CD14-positive monocyte (primary cell): ENCODE results near the gene SCIN. TPM values are rescaled to one million over a fixed set of nuclear protein-coding genes. Genes with fewer than 3 reads are reported as not detected.

Experiments
- DNase-seq, 3 donors: peaks; one replicate each; pipeline ENCODE4 v3.0.0-alpha.2; 2011 to 2022
- H2AFZ ChIP-seq: 2 replicates; pipeline ENCODE4 v1.6.0; 2012; ENCODE audit warnings: mild to moderate bottlenecking, low read depth, low read length, inconsistent platforms; ENCODE audit not compliant: insufficient read depth, poor library complexity, severe bottlenecking
- H3K27ac ChIP-seq, 2 donors: 1 replicate in 1 of 2; 2 replicates in 1 of 2; pipeline ENCODE4 v1.5.1; 2012 to 2013; ENCODE audit warnings: low read length in 2 of 2, control low read depth in 1 of 2, inconsistent platforms in 1 of 2, low read depth in 1 of 2, mild to moderate bottlenecking in 1 of 2
- H3K27me3 ChIP-seq, 2 donors: one replicate each; pipeline versions ENCODE4 v1.6.0 to v1.6.1; 2011 to 2013; ENCODE audit warnings: low read length in 2 of 2; ENCODE audit not compliant: control insufficient read depth in 2 of 2, insufficient read depth in 2 of 2
- H3K36me3 ChIP-seq, 2 donors: replicated peaks in 1 of 2; 1 replicate in 1 of 2; 2 replicates in 1 of 2; pipeline versions ENCODE4 v1.5.1 to v1.6.1; 2012 to 2013; ENCODE audit warnings: low read length in 2 of 2, control low read depth in 1 of 2, inconsistent platforms in 1 of 2, mild to moderate bottlenecking in 1 of 2; ENCODE audit not compliant: insufficient read depth in 2 of 2, control insufficient read depth in 1 of 2
- H3K4me1 ChIP-seq, 2 donors: 1 replicate in 1 of 2; 2 replicates in 1 of 2; pipeline versions ENCODE4 v1.5.1 to v1.6.1; 2012 to 2013; ENCODE audit warnings: low read length in 2 of 2, control low read depth in 1 of 2, inconsistent platforms in 1 of 2, mild to moderate bottlenecking in 1 of 2, moderate library complexity in 1 of 2; ENCODE audit not compliant: insufficient read depth in 2 of 2, control insufficient read depth in 1 of 2
- H3K4me2 ChIP-seq: replicated peaks from 2 replicates; pipeline ENCODE3; 2012; ENCODE audit warnings: low read length, moderate library complexity, mild to moderate bottlenecking; ENCODE audit not compliant: poor library complexity, severe bottlenecking; ENCODE audit errors: extremely low read depth
- H3K4me3 ChIP-seq, 3 experiments: fragments of 200-600 bp in 1 of 3; sonication (generic) in 1 of 3; replicated peaks in 1 of 3; 1 replicate in 2 of 3; 2 replicates in 1 of 3; pipeline ENCODE4 v1.5.1; 2011 to 2013; ENCODE audit warnings: low read length in 3 of 3, mild to moderate bottlenecking in 3 of 3, control low read depth in 2 of 3, low read depth in 2 of 3, inconsistent platforms in 1 of 3, moderate library complexity in 1 of 3
- H3K79me2 ChIP-seq: 2 replicates; pipeline ENCODE4 v1.6.0; 2012; ENCODE audit warnings: mild to moderate bottlenecking, control low read depth, inconsistent platforms, low read length, moderate library complexity; ENCODE audit not compliant: insufficient read depth
- H3K9ac ChIP-seq: 2 replicates; pipeline ENCODE4 v1.6.0; 2017; ENCODE audit warnings: low read length, mild to moderate bottlenecking; ENCODE audit not compliant: insufficient read depth, poor library complexity, severe bottlenecking
- H3K9me3 ChIP-seq, 2 donors: replicated peaks in 1 of 2; 1 replicate in 1 of 2; 2 replicates in 1 of 2; pipeline versions ENCODE4 v1.5.1 to v1.6.1; 2012 to 2013; ENCODE audit warnings: low read length in 2 of 2, control low read depth in 1 of 2; ENCODE audit not compliant: control insufficient read depth in 1 of 2, insufficient read depth in 1 of 2
- H4K20me1 ChIP-seq: 2 replicates; pipeline ENCODE4 v1.6.0; 2012; ENCODE audit warnings: mild to moderate bottlenecking, low read length, control low read depth, moderate library complexity; ENCODE audit not compliant: insufficient read depth
- H3K27ac Mint-ChIP-seq, 7 donors: one replicate each; pipeline ENCODE4 v1.8.0; 2020; ENCODE audit warnings: mild to moderate bottlenecking in 7 of 7, mixed read lengths in 7 of 7, moderate library complexity in 6 of 7, inconsistent platforms in 2 of 7
- H3K27me3 Mint-ChIP-seq, 3 donors: one replicate each; pipeline ENCODE4 v1.8.0; 2021 to 2022; ENCODE audit warnings: low read depth in 3 of 3, mild to moderate bottlenecking in 3 of 3, mixed read lengths in 3 of 3, moderate library complexity in 3 of 3, inconsistent platforms in 1 of 3
- H3K36me3 Mint-ChIP-seq, 2 donors: one replicate each; pipeline ENCODE4 v1.8.0; 2020; ENCODE audit warnings: mixed read lengths in 2 of 2, inconsistent platforms in 1 of 2, mild to moderate bottlenecking in 1 of 2
- H3K4me1 Mint-ChIP-seq: one replicate; pipeline ENCODE4 v1.8.0; 2020; ENCODE audit warnings: mild to moderate bottlenecking, mixed read lengths
- H3K4me3 Mint-ChIP-seq, 2 donors: one replicate each; pipeline ENCODE4 v1.8.0; 2020; ENCODE audit warnings: mild to moderate bottlenecking in 2 of 2, mixed read lengths in 2 of 2, moderate library complexity in 1 of 2
- H3K9me3 Mint-ChIP-seq, 7 donors: one replicate each; pipeline ENCODE4 v1.8.0; 2020 to 2022; ENCODE audit warnings: mixed read lengths in 7 of 7, mild to moderate bottlenecking in 6 of 7, moderate library complexity in 6 of 7, inconsistent platforms in 2 of 7
- CTCF ChIP-seq: fragments of 200-600 bp; IDR thresholded peaks from one replicate; pipeline ENCODE4 v1.8.0; 2022; ENCODE audit warnings: antibody characterized with exemption, mild to moderate bottlenecking
- WGBS: methylation state at CpG from one replicate; pipeline ENCODE4 v1.1.5; 2013; ENCODE audit warnings: missing lambda C conversion rate; ENCODE audit not compliant: insufficient coverage; 5-methylcytosine and 5-hydroxymethylcytosine counted together
- intact Hi-C, 2 donors: fragments of 100-400 bp; cut with micrococcal nuclease; formaldehyde crosslinking; loops; one replicate each; pipeline versions ENCODE4 v1.15.0 to v1.15.1; 2023
- polyA plus RNA-seq, 3 donors: library from polyadenylated mRNA; depleted of rRNA in 1 of 3; unstranded in 2 of 3; stranded (reverse) in 1 of 3; fragments of 300-500 nt in 2 of 3; fragments of >200 nt in 1 of 3; fragmentation: Illumina TruSeq in 2 of 3; gene quantifications; 1 replicate in 2 of 3; 2 replicates in 1 of 3; pipeline ENCODE4 v1.2.3, GENCODE V29; 2012 to 2021

SCIN gene
- polyA plus RNA-seq, 3 donors: 0.08 TPM; not detected in 2

GRCh38 chr7:12640299-12641096 lies 70.0 kb downstream of the SCIN start:
- H3K9me3 ChIP-seq: no peaks in the 10 kb centered on the region
- H3K9ac ChIP-seq: no peak overlapping the region
- H3K4me2 ChIP-seq: no peak overlapping the region
- no peaks in the 10 kb centered on the region for H3K79me2 ChIP-seq
- no peaks in the 10 kb centered on the region for H4K20me1 ChIP-seq
- no peak overlapping the region for H3K27ac ChIP-seq
- H3K9me3 Mint-ChIP-seq: no peaks in the 10 kb centered on the region
- no peaks in the 10 kb centered on the region for H3K36me3 ChIP-seq
- H3K4me3 Mint-ChIP-seq: no peak overlapping the region
- no peak overlapping the region for H2AFZ ChIP-seq
- H3K27ac Mint-ChIP-seq: no peak overlapping the region
- H3K36me3 Mint-ChIP-seq: no peaks in the 10 kb centered on the region
- intact Hi-C loops: loop anchor here in 1 of 2 donors (10.0 kb wide), 1 partner anchor 74 kb away; no protein-coding TSS in a partner anchor
- DNase-seq: no peak
- no peaks in the 10 kb centered on the region for H3K27me3 Mint-ChIP-seq
- H3K4me1 ChIP-seq: peaks cover 13 to 34% of the 10 kb centered on the region in 2 donors
- TF ChIP-seq CTCF: no peak
- H3K4me1 Mint-ChIP-seq: peaks cover 21% of the 10 kb centered on the region
- no peaks in the 10 kb centered on the region for H3K27me3 ChIP-seq
- 93% methylated on average over 2 of the region's 7 CpGs for WGBS
- H3K4me3 ChIP-seq: no peak overlapping the region

DNA sequence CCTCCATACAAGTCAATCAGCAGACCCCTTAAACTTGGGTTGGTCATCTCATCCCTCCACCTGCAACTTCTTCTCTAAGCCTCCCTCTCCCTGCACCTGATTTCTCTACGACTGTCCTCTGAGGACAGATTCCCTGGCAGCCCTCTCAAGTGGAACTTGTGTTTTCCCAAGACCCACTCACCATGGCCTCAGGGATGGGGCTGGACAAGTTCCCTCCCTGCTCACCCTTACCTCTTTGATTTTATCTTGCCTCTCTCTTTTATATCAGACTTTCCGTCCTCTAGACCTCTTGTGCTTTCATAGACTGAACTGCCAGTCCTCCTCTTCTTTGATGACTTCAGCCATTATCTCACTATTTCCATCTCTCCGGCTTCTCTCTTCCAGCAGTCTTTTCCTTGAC lies 70.7 kb downstream of the SCIN start:
- Histone ChIP-seq H3K36me3 (no peaks in the 10 kb centered on the region), H3K4me2 (no peak overlapping the region), H3K4me1 (peaks cover 13 to 27% of the 10 kb centered on the region in 2 donors), H3K9ac (no peak overlapping the region), H3K27ac (no peak overlapping the region), H3K27me3 (no peaks in the 10 kb centered on the region), H4K20me1 (no peaks in the 10 kb centered on the region), H3K9me3 (no peaks in the 10 kb centered on the region), H3K79me2 (no peaks in the 10 kb centered on the region), H3K4me3 (no peak overlapping the region), H2AFZ (peak overlapping the region; percentile 20)
- H3K4me1 Mint-ChIP-seq: peaks cover 14% of the 10 kb centered on the region
- H3K27ac Mint-ChIP-seq: no peak overlapping the region
- H3K27me3 Mint-ChIP-seq: no peaks in the 10 kb centered on the region
- no peak overlapping the region for H3K4me3 Mint-ChIP-seq
- no peaks in the 10 kb centered on the region for H3K36me3 Mint-ChIP-seq
- intact Hi-C loops: loop anchor here in 1 of 2 donors (10.0 kb wide), 1 partner anchor 74 kb away; no protein-coding TSS in a partner anchor
- WGBS: 89% methylated on average over 3 of the region's 3 CpGs
- H3K9me3 Mint-ChIP-seq: no peaks in the 10 kb centered on the region
- TF ChIP-seq CTCF: no peak
- no peak for DNase-seq
